ENCODE data around the gene CRYGB. TPM values are rescaled to one million over a fixed set of nuclear protein-coding genes. Genes with fewer than 3 reads are reported as not detected.

The CRYGB gene
- total RNA-seq, 6 experiments from 2014 or later: not detected

- H3K4me3 ChIP-seq: no peak overlapping the region
- intact Hi-C loops (cut with DNase I): no loop called here
- ATAC-seq: no peak
- H3K9me3 ChIP-seq: no peaks in the 10 kb centered on the region
- DNase-seq: no peak
- H3K27ac ChIP-seq: no peak overlapping the region
- TF ChIP-seq, protein P1, sequence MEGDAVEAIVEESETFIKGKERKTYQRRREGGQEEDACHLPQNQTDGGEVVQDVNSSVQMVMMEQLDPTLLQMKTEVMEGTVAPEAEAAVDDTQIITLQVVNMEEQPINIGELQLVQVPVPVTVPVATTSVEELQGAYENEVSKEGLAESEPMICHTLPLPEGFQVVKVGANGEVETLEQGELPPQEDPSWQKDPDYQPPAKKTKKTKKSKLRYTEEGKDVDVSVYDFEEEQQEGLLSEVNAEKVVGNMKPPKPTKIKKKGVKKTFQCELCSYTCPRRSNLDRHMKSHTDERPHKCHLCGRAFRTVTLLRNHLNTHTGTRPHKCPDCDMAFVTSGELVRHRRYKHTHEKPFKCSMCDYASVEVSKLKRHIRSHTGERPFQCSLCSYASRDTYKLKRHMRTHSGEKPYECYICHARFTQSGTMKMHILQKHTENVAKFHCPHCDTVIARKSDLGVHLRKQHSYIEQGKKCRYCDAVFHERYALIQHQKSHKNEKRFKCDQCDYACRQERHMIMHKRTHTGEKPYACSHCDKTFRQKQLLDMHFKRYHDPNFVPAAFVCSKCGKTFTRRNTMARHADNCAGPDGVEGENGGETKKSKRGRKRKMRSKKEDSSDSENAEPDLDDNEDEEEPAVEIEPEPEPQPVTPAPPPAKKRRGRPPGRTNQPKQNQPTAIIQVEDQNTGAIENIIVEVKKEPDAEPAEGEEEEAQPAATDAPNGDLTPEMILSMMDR (IDR thresholded peaks at IDR 0.05): no peak
- TF ChIP-seq POLR2A (IDR thresholded peaks at IDR 0.05): no peak
- no peaks in the 10 kb centered on the region for H3K27me3 ChIP-seq
- peaks cover 0 to 2% (median 0%) of the 10 kb centered on the region in 4 donors for H3K4me1 ChIP-seq
- WGBS (ENCODE audit: insufficient coverage, low coverage, low lambda C conversion rate, missing lambda C conversion rate): 92% methylated on average over 5 of the region's 5 CpGs
- H3K36me3 ChIP-seq: no peaks in the 10 kb centered on the region
These were observed 43.3 kb upstream of the CRYGB start for GRCh38 chr2:208189069-208189809.

DNA sequence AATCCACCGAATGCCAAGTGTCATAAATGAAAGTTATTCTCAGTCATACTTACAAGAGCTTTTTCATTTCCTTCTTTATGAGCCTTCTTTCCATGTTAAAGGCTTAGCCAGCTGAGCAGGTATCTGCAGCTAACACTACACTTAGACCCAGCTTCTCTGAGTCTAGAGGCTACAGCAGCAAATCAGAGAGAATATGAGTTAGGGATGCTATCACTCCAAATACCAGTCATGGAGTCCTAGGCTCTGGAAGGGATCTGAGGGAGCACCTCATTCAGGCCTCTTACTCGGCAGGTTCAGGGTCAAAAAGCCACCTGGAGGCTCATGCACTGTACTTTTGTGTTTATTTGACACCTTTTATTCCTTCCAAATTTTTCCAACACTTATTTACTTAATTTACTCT is 40.9 kb upstream of the CRYGB start:
- Histone ChIP-seq H3K4me3 (no peak overlapping the region), H3K36me3 (no peaks in the 10 kb centered on the region), H3K4me1 (peaks cover 0 to 11% (median 3%) of the 10 kb centered on the region in 4 donors), H3K27me3 (no peaks in the 10 kb centered on the region), H3K9me3 (no peaks in the 10 kb centered on the region), H3K27ac (no peak overlapping the region)
- TF ChIP-seq POLR2A (IDR thresholded peaks at IDR 0.05): no peak
- TF ChIP-seq, protein P1 (IDR thresholded peaks at IDR 0.05): no peak
- intact Hi-C loops (cut with DNase I): no loop called here
- DNase-seq: no peak
- ATAC-seq: no peak
- WGBS (ENCODE audit: insufficient coverage, low coverage, low lambda C conversion rate, missing lambda C conversion rate): 75% methylated on average over 2 of the region's 2 CpGs

- Histone ChIP-seq H3K36me3 (no peaks in the 10 kb centered on the region), H3K27me3 (no peaks in the 10 kb centered on the region), H3K9me3 (no peaks in the 10 kb centered on the region), H3K27ac (no peak overlapping the region), H3K4me1 (peaks cover 0 to 11% (median 3%) of the 10 kb centered on the region in 4 donors), H3K4me3 (no peak overlapping the region)
- intact Hi-C loops (cut with DNase I): no loop called here
- DNase-seq (no peak), ATAC-seq (no peak)
- 68% methylated on average over 2 of the region's 5 CpGs for WGBS (ENCODE audit: insufficient coverage, low coverage, low lambda C conversion rate, missing lambda C conversion rate)
- TF ChIP-seq POLR2A (IDR thresholded peaks at IDR 0.05): no peak
- TF ChIP-seq, protein P1 (IDR thresholded peaks at IDR 0.05): no peak
These were observed 40.5 kb upstream of the CRYGB start for GRCh38 chr2:208186465-208186864.

DNA sequence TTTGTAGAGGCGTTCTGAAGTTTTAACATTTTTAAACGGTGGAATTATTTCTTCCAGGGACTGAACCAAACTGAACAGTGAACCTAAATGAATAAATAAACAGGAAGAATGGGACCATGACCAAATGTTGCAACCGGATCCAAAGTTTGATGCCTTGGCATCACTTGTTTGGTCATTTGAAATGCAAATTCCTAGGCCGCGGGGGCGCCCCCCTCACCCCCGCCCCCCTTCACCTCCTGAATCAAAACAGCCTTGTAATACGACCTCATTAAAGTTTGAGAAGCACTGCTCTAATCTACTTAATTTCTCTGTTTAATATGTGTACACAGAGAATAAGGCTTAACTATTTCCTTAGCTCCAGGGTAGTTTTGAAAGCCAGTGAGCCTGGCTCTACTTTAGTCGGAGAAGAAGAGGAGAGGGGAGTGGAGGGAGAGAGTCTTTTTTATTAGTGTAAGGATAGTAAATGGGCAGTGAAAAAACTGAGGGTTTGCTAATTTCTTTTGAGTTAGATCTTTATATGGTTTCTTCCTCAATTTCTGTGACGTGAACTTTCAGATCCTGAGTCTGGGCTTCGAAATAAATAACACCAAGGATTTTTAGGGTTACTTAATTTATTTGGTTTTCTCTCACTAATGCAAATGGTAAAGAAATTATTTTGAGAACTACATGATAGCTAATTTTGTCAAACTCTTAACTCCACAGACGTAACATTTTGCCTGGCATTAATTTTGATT is 38.2 kb upstream of the CRYGB start:
- ATAC-seq: peak; percentile 83 to 91 (median 88)
- DNase-seq: peak in 2 of 3 donors; percentile 57 to 74
- WGBS (ENCODE audit: insufficient coverage, low coverage, low lambda C conversion rate, missing lambda C conversion rate): 23% methylated on average over 12 of the region's 12 CpGs
- Histone ChIP-seq H3K27ac (peak overlapping the region in 2 of 3 donors; percentile 24 to 71), H3K4me1 (peaks cover 0 to 11% (median 3%) of the 10 kb centered on the region in 4 donors), H3K36me3 (no peaks in the 10 kb centered on the region), H3K4me3 (no peak overlapping the region), H3K9me3 (no peaks in the 10 kb centered on the region), H3K27me3 (no peaks in the 10 kb centered on the region)
- intact Hi-C loops (cut with DNase I): no loop called here
- no peak for TF ChIP-seq POLR2A (IDR thresholded peaks at IDR 0.05)
- TF ChIP-seq, protein P1 (IDR thresholded peaks at IDR 0.05): no peak

Data from right lobe of liver (tissue), 6 donors.